Measurements from ENCODE around the gene MS4A10.

- TF ChIP-seq REST (IDR thresholded peaks at IDR 0.05; ENCODE audit: low read depth) (no peak), RAD21 (IDR thresholded peaks at IDR 0.05; ENCODE audit: low read depth) (no peak)
- TF ChIP-seq, protein P1, sequence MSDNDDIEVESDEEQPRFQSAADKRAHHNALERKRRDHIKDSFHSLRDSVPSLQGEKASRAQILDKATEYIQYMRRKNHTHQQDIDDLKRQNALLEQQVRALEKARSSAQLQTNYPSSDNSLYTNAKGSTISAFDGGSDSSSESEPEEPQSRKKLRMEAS (IDR thresholded peaks at IDR 0.05), result no peak
Observed at GRCh38 chr11:60844045-60844869, 59.1 kb downstream of the MS4A10 start.
